NCI-H2196 treated with DMSO at 0.1 percent for 48 hours (cell line): Measurements from ENCODE around the gene C1QTNF12.
A peak's percentile ranks its signal among the peaks of the same experiment; 100 is the strongest.

Source experiments
- DNase-seq: peaks from one replicate; lab custom pipeline; 2025; ENCODE audit not compliant: unreplicated experiment; lab: John Stamatoyannopoulos, UW

C1QTNF12 gene

GRCh38 chr1:1229770-1230169 lies 16.8 kb downstream of the C1QTNF12 start:
- DNase-seq = no peak

- no peak for DNase-seq
These were observed 17.8 kb downstream of the C1QTNF12 start for GRCh38 chr1:1228596-1229321.

- DNase-seq = no peak
These were observed 18.3 kb downstream of the C1QTNF12 start for GRCh38 chr1:1228187-1228586.

- DNase-seq = no peak
These were observed 19.1 kb downstream of the C1QTNF12 start for GRCh38 chr1:1227386-1227785.

- DNase-seq = no peak
These were observed 19.8 kb downstream of the C1QTNF12 start for GRCh38 chr1:1226566-1227362.

GRCh38 chr1:1225913-1226312 lies 20.6 kb downstream of the C1QTNF12 start:
- no peak for DNase-seq

- DNase-seq = peak; percentile 68
These were observed 21.2 kb downstream of the C1QTNF12 start for GRCh38 chr1:1225238-1225845.

GRCh38 chr1:1223891-1224290 lies 22.6 kb downstream of the C1QTNF12 start:
- no peak for DNase-seq

- DNase-seq = no peak
These were observed 23.2 kb downstream of the C1QTNF12 start for GRCh38 chr1:1223321-1223720.

GRCh38 chr1:1222575-1223225 lies 23.8 kb downstream of the C1QTNF12 start:
- DNase-seq = no peak

GRCh38 chr1:1221887-1222574 lies 24.5 kb downstream of the C1QTNF12 start:
- DNase-seq = no peak

- DNase-seq = no peak
These were observed 26.3 kb downstream of the C1QTNF12 start for GRCh38 chr1:1220197-1220596.

- no peak for DNase-seq
These were observed 27.2 kb downstream of the C1QTNF12 start for GRCh38 chr1:1219341-1219740.

GRCh38 chr1:1218524-1219200 lies 27.9 kb downstream of the C1QTNF12 start:
- no peak for DNase-seq

- no peak for DNase-seq
These were observed 28.6 kb downstream of the C1QTNF12 start for GRCh38 chr1:1217621-1218523.

- DNase-seq = no peak
These were observed 29.5 kb downstream of the C1QTNF12 start for GRCh38 chr1:1216770-1217620.

GRCh38 chr1:1215881-1216605 lies 30.5 kb downstream of the C1QTNF12 start:
- no peak for DNase-seq
